HepG2 (cell line): Measurements from ENCODE around the gene MRPL30. TPM values are rescaled to one million over a fixed set of nuclear protein-coding genes. Genes with fewer than 3 reads are reported as not detected.

Source experiments
- ATAC-seq: fragments of 200-7000 bp; cut with Tn5 transposase; 3 replicates; pipeline ENCODE4 v1.9.1; 2020; ENCODE audit warnings: mild to moderate bottlenecking, moderate library complexity
- BruUV-seq: library from RNA; stranded (reverse); fragments of 400-500 nt; replicated peaks from 2 replicates; lab custom pipeline; 2021; lab: Mats Ljungman, UMichigan
- CTCF ChIA-PET: fragments of 300-600 bp; formaldehyde crosslinking; extraction: SDS; loops from one replicate; lab custom pipeline; 2021; ENCODE audit warnings: low total read pairs, inconsistent platforms, low intra/inter-chr PET ratio; lab: Yijun Ruan, JAX
- POLR2A ChIA-PET: fragments of 350-600 bp; sonication (Branson Sonifier 250); formaldehyde crosslinking; loops from one replicate; lab custom pipeline; 2020; ENCODE audit warnings: antibody characterized with exemption, inconsistent platforms; lab: Yijun Ruan, JAX
- DNase-seq: peaks from one replicate; pipeline ENCODE4 v3.0.0-alpha.2; 2015; ENCODE audit warnings: low spot score
- FAIRE-seq: peaks from 3 replicates; lab custom pipeline; 2011; peaks lifted over from hg19 to GRCh38; lab: Jason Lieb, UNC
- H2AFZ ChIP-seq: one replicate; pipeline ENCODE4 v1.6.1; 2011; ENCODE audit warnings: low read length, inconsistent platforms
- H3K27ac ChIP-seq: fragments of 300-600 bp; 3 replicates; pipeline ENCODE4 v1.8.0; 2011; ENCODE audit warnings: mixed run types, mild to moderate bottlenecking, mixed read lengths, low read length, inconsistent platforms; ENCODE audit not compliant: insufficient read depth; ENCODE audit errors: extremely low read length
- H3K27me3 ChIP-seq, 2 experiments: fragments of 200-600 bp in 1 of 2; 2 replicates in 1 of 2; 3 replicates in 1 of 2; pipeline versions ENCODE4 v1.6.0 to v1.8.0; 2011; ENCODE audit warnings: low read length in 2 of 2, mild to moderate bottlenecking in 2 of 2, moderate library complexity in 2 of 2, inconsistent platforms in 1 of 2; ENCODE audit not compliant: insufficient read depth in 2 of 2, control insufficient read depth in 1 of 2
- H3K36me3 ChIP-seq, 2 experiments: fragments of 200-600 bp in 1 of 2; replicated peaks in 1 of 2; 2 replicates in 1 of 2; 3 replicates in 1 of 2; pipeline versions ENCODE4 v1.5.1 to v1.8.0; 2011; ENCODE audit warnings: low read length in 2 of 2, inconsistent platforms in 1 of 2; ENCODE audit not compliant: insufficient read depth in 2 of 2, control insufficient read depth in 1 of 2
- H3K4me1 ChIP-seq: 2 replicates; pipeline ENCODE4 v1.5.1; 2012; ENCODE audit warnings: low read length, inconsistent platforms; ENCODE audit not compliant: insufficient read depth
- H3K4me2 ChIP-seq: 2 replicates; pipeline ENCODE4 v1.6.0; 2011; ENCODE audit warnings: low read depth, low read length, inconsistent platforms
- H3K4me3 ChIP-seq, 3 experiments: fragments of 200-600 bp in 1 of 3; sonication (generic), shearing (Covaris generic) in 1 of 3; replicated peaks in 1 of 3; 2 replicates each; pipeline ENCODE4 v1.5.1; 2011 to 2016; ENCODE audit warnings: low read length in 3 of 3, inconsistent platforms in 2 of 3, low read depth in 2 of 3, mild to moderate bottlenecking in 2 of 3, control low read depth in 1 of 3, mixed read lengths in 1 of 3; ENCODE audit not compliant: insufficient read depth in 1 of 3
- H3K79me2 ChIP-seq: one replicate; pipeline ENCODE4 v1.6.1; 2011; ENCODE audit warnings: low read length, inconsistent platforms; ENCODE audit not compliant: insufficient read depth
- H3K9ac ChIP-seq: 2 replicates; pipeline ENCODE4 v1.6.0; 2011; ENCODE audit warnings: mild to moderate bottlenecking, low read depth, low read length, inconsistent platforms; ENCODE audit not compliant: insufficient read depth
- H3K9me3 ChIP-seq: 2 replicates; pipeline ENCODE4 v1.5.1; 2012; ENCODE audit warnings: mild to moderate bottlenecking, low read length
- H4K20me1 ChIP-seq: 2 replicates; pipeline ENCODE4 v1.6.0; 2011; ENCODE audit warnings: inconsistent platforms, mild to moderate bottlenecking, low read length, moderate library complexity; ENCODE audit not compliant: insufficient read depth
- FOSL1 ChIP-seq: sonication (generic); formaldehyde crosslinking; IDR thresholded peaks from 2 replicates; pipeline ENCODE4 v1.9.0; 2021; ENCODE audit warnings: missing genetic modification reagents, borderline replicate concordance
- KMT2B ChIP-seq: IDR thresholded peaks from 2 replicates; pipeline ENCODE4 v1.6.1; 2016; ENCODE audit warnings: missing genetic modification reagents, missing compliant biosample characterization
- NFYB ChIP-seq: sonication (generic); formaldehyde crosslinking; IDR thresholded peaks from 2 replicates; pipeline ENCODE4 v1.4.0; 2020; ENCODE audit warnings: missing genetic modification reagents
- RNF2 ChIP-seq: fragments of 450-650 bp; conservative IDR thresholded peaks from 2 replicates; pipeline ENCODE4 v1.6.1; 2016; ENCODE audit warnings: low read depth
- ZNF207 ChIP-seq: fragments of 450-650 bp; IDR thresholded peaks from 2 replicates; pipeline ENCODE4 v1.6.1; 2016; ENCODE audit warnings: antibody characterized with exemption, borderline replicate concordance
- WGBS: methylation state at CpG from one replicate; pipeline ENCODE4 v1.1.6; 2017; ENCODE audit warnings: low lambda C conversion rate; 5-methylcytosine and 5-hydroxymethylcytosine counted together
- in situ Hi-C: cut with HindIII; loops from 2 replicates; pipeline ENCODE4 v1.10.0; 2017; ENCODE audit warnings: low pct_unique_long_range_greater_than_20kb; ENCODE audit not compliant: extremely low pct_ligation_motif_present
- intact Hi-C: fragments of 100-400 bp; cut with micrococcal nuclease; formaldehyde crosslinking; loops from one replicate; pipeline ENCODE4 v1.10.0; 2022; ENCODE audit not compliant: unreplicated experiment
- polyA plus RNA-seq, 8 experiments: library from polyadenylated mRNA; depleted of rRNA in 3 of 8; stranded (reverse) in 7 of 8; unstranded in 1 of 8; fragments of >200 nt; fragmentation: Illumina TruSeq in 4 of 8; extraction: Trizol in 4 of 8; gene quantifications; 2 replicates each; pipeline versions ENCODE4 v1.2.1 to v1.2.3, GENCODE V29; 2011 to 2016; ENCODE audit warnings: low read depth in 4 of 8, missing spikeins in 1 of 8, mixed read lengths in 1 of 8; ENCODE audit not compliant: insufficient read depth in 1 of 8
- total RNA-seq, 5 experiments: library from RNA; depleted of rRNA; stranded (reverse); fragments of >200 nt; fragmentation: Illumina TruSeq; extraction: Trizol; gene quantifications; 2 replicates each; pipeline ENCODE4 v1.2.3, GENCODE V29; 2016; ENCODE audit warnings: low read depth in 1 of 5
- TF ChIP-seq, protein P1 (sequence below): sonication (generic); formaldehyde crosslinking; IDR thresholded peaks from 2 replicates; pipeline ENCODE4 v1.5.1; 2020; ENCODE audit warnings: mild to moderate bottlenecking, missing genetic modification reagents, moderate library complexity
- TF ChIP-seq, protein P2 (sequence below): sonication (generic); formaldehyde crosslinking; IDR thresholded peaks from 2 replicates; pipeline ENCODE4 v1.5.0; 2020; ENCODE audit warnings: mild to moderate bottlenecking, missing genetic modification reagents, borderline replicate concordance
- TF ChIP-seq, protein P3 (sequence below): sonication (generic); formaldehyde crosslinking; IDR thresholded peaks from 2 replicates; pipeline ENCODE4 v1.4.0; 2020; ENCODE audit warnings: missing genetic modification reagents

Gene MRPL30
- total and polyA plus RNA-seq, 2 of the 13 experiments (the other 11 are each of a cell fraction or from before 2014, with no cell fraction given): 30.2 to 75.3 TPM

DNA sequence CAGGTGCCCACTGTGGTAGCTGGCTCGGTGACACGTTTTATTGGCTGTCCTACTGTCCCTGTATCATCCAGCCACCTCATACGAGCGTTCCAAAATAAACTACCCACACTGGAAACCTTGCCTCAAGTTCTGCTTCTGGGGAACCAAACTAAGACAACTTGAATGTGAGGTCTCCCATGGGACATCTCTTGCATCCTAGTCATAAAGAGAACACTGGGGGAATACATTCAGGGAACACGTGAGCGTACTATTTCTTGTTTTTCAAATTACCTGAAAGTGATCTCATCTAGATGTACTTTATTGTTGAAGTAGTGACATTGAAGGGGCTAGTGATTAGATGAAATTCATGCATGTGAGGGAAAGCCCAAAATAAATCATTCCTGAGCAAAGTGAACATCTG is 59.4 kb downstream of the MRPL30 start (continued):
- TF ChIP-seq, protein P1, sequence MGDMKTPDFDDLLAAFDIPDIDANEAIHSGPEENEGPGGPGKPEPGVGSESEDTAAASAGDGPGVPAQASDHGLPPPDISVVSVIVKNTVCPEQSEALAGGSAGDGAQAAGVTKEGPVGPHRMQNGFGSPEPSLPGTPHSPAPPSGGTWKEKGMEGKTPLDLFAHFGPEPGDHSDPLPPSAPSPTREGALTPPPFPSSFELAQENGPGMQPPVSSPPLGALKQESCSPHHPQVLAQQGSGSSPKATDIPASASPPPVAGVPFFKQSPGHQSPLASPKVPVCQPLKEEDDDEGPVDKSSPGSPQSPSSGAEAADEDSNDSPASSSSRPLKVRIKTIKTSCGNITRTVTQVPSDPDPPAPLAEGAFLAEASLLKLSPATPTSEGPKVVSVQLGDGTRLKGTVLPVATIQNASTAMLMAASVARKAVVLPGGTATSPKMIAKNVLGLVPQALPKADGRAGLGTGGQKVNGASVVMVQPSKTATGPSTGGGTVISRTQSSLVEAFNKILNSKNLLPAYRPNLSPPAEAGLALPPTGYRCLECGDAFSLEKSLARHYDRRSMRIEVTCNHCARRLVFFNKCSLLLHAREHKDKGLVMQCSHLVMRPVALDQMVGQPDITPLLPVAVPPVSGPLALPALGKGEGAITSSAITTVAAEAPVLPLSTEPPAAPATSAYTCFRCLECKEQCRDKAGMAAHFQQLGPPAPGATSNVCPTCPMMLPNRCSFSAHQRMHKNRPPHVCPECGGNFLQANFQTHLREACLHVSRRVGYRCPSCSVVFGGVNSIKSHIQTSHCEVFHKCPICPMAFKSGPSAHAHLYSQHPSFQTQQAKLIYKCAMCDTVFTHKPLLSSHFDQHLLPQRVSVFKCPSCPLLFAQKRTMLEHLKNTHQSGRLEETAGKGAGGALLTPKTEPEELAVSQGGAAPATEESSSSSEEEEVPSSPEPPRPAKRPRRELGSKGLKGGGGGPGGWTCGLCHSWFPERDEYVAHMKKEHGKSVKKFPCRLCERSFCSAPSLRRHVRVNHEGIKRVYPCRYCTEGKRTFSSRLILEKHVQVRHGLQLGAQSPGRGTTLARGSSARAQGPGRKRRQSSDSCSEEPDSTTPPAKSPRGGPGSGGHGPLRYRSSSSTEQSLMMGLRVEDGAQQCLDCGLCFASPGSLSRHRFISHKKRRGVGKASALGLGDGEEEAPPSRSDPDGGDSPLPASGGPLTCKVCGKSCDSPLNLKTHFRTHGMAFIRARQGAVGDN (CRISPR knock-in tag): no peak
- TF ChIP-seq KMT2B (CRISPR knock-in tag) (no peak), RNF2 (no peak)

DNA sequence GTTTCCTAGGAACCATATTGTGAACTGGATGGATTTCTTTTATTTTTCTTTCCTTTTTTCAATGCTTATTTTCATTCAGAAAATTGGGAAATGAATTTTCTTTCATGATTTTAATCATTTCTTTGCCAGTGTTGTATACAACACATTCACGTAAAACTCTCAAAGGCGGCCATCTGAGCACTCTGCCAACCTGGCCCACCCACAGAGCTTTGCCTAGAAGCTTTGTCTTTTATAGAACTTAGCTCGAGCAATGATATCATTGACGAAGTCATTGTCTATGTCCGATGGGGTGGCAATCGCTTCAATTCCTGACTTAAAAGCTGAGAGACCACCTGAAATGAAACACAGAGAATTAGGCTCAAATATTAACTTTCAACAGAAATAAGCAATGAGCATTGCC is 61.2 kb downstream of the MRPL30 start:
- H3K27ac ChIP-seq: no peak overlapping the region
- no peak overlapping the region for H3K4me3 ChIP-seq
- no peaks in the 10 kb centered on the region for H3K36me3 ChIP-seq
- no peak overlapping the region for H2AFZ ChIP-seq
- no peak for ATAC-seq
- CTCF ChIA-PET: no interaction called here
- FAIRE-seq: no peak
- 74% methylated on average over 6 of the region's 6 CpGs for WGBS
- no peak overlapping the region for H3K9ac ChIP-seq
- no TSS peak for BruUV-seq
- intact Hi-C loops: loop anchor here (10.0 kb wide), 1 partner anchor 143 kb away; no protein-coding TSS in a partner anchor
- peaks cover 11% of the 10 kb centered on the region for H3K4me1 ChIP-seq
- no peak for DNase-seq
- H3K79me2 ChIP-seq: no peaks in the 10 kb centered on the region
- no peaks in the 10 kb centered on the region for H3K27me3 ChIP-seq
- H4K20me1 ChIP-seq: no peaks in the 10 kb centered on the region
- no peaks in the 10 kb centered on the region for H3K9me3 ChIP-seq
- in situ Hi-C loops: no loop called here
- no peak overlapping the region for H3K4me2 ChIP-seq
- POLR2A ChIA-PET: no interaction called here
- TF ChIP-seq FOSL1 (CRISPR knock-in tag) (no peak), ZNF207 (no peak), NFYB (CRISPR knock-in tag) (no peak)
- TF ChIP-seq, protein P1 (CRISPR knock-in tag): no peak
- TF ChIP-seq, protein P2, sequence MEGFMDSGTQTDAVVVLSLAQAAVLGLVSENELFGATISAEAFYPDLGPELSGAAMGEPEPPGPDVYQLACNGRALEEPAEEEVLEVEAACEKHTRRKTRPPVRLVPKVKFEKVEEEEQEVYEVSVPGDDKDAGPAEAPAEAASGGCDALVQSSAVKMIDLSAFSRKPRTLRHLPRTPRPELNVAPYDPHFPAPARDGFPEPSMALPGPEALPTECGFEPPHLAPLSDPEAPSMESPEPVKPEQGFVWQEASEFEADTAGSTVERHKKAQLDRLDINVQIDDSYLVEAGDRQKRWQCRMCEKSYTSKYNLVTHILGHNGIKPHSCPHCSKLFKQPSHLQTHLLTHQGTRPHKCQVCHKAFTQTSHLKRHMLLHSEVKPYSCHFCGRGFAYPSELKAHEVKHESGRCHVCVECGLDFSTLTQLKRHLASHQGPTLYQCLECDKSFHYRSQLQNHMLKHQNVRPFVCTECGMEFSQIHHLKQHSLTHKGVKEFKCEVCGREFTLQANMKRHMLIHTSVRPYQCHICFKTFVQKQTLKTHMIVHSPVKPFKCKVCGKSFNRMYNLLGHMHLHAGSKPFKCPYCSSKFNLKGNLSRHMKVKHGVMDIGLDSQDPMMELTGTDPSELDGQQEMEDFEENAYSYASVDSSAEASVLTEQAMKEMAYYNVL (CRISPR knock-in tag): no peak
- TF ChIP-seq, protein P3, sequence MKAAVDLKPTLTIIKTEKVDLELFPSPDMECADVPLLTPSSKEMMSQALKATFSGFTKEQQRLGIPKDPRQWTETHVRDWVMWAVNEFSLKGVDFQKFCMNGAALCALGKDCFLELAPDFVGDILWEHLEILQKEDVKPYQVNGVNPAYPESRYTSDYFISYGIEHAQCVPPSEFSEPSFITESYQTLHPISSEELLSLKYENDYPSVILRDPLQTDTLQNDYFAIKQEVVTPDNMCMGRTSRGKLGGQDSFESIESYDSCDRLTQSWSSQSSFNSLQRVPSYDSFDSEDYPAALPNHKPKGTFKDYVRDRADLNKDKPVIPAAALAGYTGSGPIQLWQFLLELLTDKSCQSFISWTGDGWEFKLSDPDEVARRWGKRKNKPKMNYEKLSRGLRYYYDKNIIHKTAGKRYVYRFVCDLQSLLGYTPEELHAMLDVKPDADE (CRISPR knock-in tag): no peak
